RWPE2 (cell line): ENCODE measurements around the gene KAZN.

Source experiments
- ATAC-seq: fragments of 200-7000 bp; cut with Tn5 transposase; 3 replicates; pipeline ENCODE4 v1.9.1; 2021; ENCODE audit warnings: low read depth
- DNase-seq: peaks from one replicate; pipeline ENCODE4 v3.0.0-alpha.2; 2020; ENCODE audit warnings: low spot score
- H3K27ac ChIP-seq: fragments of 450-650 bp; 2 replicates; pipeline ENCODE4 v1.5.1; 2017; ENCODE audit warnings: mild to moderate bottlenecking; ENCODE audit not compliant: poor library complexity, severe bottlenecking
- H3K27me3 ChIP-seq: fragments of 250-450 bp; sonication (Bioruptor Pico); 2 replicates; pipeline ENCODE4 v1.5.1; 2021; ENCODE audit warnings: mild to moderate bottlenecking, moderate library complexity; ENCODE audit not compliant: insufficient read depth, poor library complexity, severe bottlenecking
- H3K36me3 ChIP-seq: fragments of 250-450 bp; sonication (Bioruptor Pico); 2 replicates; pipeline ENCODE4 v1.5.1; 2020; ENCODE audit warnings: low read depth, mild to moderate bottlenecking, moderate library complexity
- H3K4me1 ChIP-seq: fragments of 250-450 bp; sonication (Bioruptor Pico); 2 replicates; pipeline ENCODE4 v1.5.1; 2021; ENCODE audit warnings: mild to moderate bottlenecking, moderate library complexity; ENCODE audit not compliant: insufficient read depth, poor library complexity, severe bottlenecking
- H3K4me3 ChIP-seq: fragments of 250-450 bp; sonication (Bioruptor Pico); 2 replicates; pipeline ENCODE4 v1.5.1; 2021; ENCODE audit warnings: mild to moderate bottlenecking, moderate library complexity; ENCODE audit not compliant: severe bottlenecking
- H3K9me3 ChIP-seq: fragments of 250-450 bp; sonication (Bioruptor Pico); 2 replicates; pipeline ENCODE4 v1.5.1; 2021; ENCODE audit warnings: mild to moderate bottlenecking, moderate library complexity; ENCODE audit not compliant: severe bottlenecking
- TF ChIP-seq, protein P1 (sequence below): fragments of 450-650 bp; IDR thresholded peaks from one replicate; pipeline ENCODE4 v1.5.1; 2017; ENCODE audit warnings: mild to moderate bottlenecking, moderate library complexity; ENCODE audit not compliant: poor library complexity, severe bottlenecking

KAZN gene

DNA sequence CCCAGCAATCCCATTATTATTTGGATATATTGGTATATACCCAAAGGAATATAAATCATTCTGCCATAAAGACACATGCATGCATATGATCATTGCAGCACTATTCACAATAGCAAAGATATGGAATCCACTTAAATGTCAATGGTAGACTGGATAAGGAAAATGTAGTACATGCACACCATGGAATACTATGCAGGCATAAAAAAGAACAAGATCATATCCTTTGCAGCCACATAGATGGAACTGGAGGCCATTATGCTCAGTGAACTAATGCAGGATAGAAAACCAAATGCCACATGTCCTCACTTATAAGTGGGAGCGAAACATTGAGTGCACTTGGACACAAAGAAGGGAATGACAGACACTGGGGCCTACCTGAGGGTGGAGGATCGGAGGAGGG is 24.6 kb downstream of the KAZN start:
- no peak for ATAC-seq
- TF ChIP-seq, protein P1, sequence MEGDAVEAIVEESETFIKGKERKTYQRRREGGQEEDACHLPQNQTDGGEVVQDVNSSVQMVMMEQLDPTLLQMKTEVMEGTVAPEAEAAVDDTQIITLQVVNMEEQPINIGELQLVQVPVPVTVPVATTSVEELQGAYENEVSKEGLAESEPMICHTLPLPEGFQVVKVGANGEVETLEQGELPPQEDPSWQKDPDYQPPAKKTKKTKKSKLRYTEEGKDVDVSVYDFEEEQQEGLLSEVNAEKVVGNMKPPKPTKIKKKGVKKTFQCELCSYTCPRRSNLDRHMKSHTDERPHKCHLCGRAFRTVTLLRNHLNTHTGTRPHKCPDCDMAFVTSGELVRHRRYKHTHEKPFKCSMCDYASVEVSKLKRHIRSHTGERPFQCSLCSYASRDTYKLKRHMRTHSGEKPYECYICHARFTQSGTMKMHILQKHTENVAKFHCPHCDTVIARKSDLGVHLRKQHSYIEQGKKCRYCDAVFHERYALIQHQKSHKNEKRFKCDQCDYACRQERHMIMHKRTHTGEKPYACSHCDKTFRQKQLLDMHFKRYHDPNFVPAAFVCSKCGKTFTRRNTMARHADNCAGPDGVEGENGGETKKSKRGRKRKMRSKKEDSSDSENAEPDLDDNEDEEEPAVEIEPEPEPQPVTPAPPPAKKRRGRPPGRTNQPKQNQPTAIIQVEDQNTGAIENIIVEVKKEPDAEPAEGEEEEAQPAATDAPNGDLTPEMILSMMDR = no peak
- DNase-seq = no peak
- H3K27ac ChIP-seq = no peak overlapping the region
- H3K4me1 ChIP-seq = no peaks in the 10 kb centered on the region
- H3K9me3 ChIP-seq = no peaks in the 10 kb centered on the region
- no peaks in the 10 kb centered on the region for H3K36me3 ChIP-seq
- H3K27me3 ChIP-seq = no peaks in the 10 kb centered on the region
- H3K4me3 ChIP-seq = no peak overlapping the region

DNA sequence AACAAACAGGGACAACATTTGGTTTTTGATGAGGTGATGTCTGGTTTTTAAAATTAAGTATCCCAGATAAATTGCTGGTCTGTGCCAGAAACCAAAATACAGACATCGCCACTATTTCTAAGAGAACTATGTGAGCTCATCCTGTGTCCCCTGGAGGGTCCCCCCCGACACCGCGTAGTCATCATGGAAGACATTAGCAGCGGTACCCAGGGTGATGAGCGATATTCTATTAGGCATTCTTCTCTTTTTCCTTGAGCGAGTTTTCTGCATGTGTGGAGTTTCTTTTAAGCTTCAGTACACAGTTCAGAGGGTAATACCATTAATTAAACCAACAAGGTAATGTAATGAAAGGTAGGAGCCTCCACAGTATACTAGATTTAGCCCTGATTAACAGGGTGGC is 26.5 kb downstream of the KAZN start:
- Histone ChIP-seq H3K4me1 (no peaks in the 10 kb centered on the region), H3K9me3 (no peaks in the 10 kb centered on the region), H3K36me3 (no peaks in the 10 kb centered on the region), H3K27ac (no peak overlapping the region), H3K4me3 (no peak overlapping the region), H3K27me3 (no peaks in the 10 kb centered on the region)
- no peak for ATAC-seq
- no peak for DNase-seq
- TF ChIP-seq, protein P1 = no peak

DNA sequence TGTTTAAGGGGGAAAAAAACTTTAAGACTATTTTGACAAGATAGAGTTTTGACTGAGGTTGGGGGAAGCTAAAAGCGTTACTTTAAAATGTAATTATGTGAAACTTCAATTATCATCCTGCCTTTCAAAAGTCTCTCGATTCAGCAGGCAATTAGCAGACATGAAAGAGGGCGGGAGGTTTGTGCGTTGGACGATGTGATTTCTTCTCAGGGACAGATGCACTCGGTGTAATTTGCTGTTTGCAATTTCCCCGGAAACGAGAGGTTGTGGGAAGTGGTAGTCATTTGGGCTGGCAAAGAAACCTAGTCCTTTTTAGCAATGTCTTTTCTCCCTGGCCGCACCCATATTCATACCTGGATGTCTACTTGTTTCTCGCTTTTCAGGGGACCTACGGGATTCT is 27.1 kb downstream of the KAZN start:
- no peak for DNase-seq
- H3K27me3 ChIP-seq = no peaks in the 10 kb centered on the region
- no peaks in the 10 kb centered on the region for H3K9me3 ChIP-seq
- no peak overlapping the region for H3K27ac ChIP-seq
- no peaks in the 10 kb centered on the region for H3K4me1 ChIP-seq
- H3K4me3 ChIP-seq = no peak overlapping the region
- TF ChIP-seq, protein P1 = no peak
- no peaks in the 10 kb centered on the region for H3K36me3 ChIP-seq
- ATAC-seq = no peak; the same call in 2 of the 3 replicates

GRCh38 chr1:14625996-14626395 is 27.5 kb downstream of the KAZN start:
- TF ChIP-seq, protein P1 = no peak
- ATAC-seq (no peak), DNase-seq (no peak)
- H3K9me3 ChIP-seq = no peaks in the 10 kb centered on the region
- no peaks in the 10 kb centered on the region for H3K27me3 ChIP-seq
- H3K4me1 ChIP-seq = no peaks in the 10 kb centered on the region
- no peak overlapping the region for H3K27ac ChIP-seq
- no peaks in the 10 kb centered on the region for H3K36me3 ChIP-seq
- no peak overlapping the region for H3K4me3 ChIP-seq

GRCh38 chr1:14626869-14627607 is 28.6 kb downstream of the KAZN start:
- Histone ChIP-seq H3K27me3 (no peaks in the 10 kb centered on the region), H3K27ac (no peak overlapping the region), H3K4me1 (no peaks in the 10 kb centered on the region), H3K36me3 (no peaks in the 10 kb centered on the region), H3K4me3 (no peak overlapping the region), H3K9me3 (no peaks in the 10 kb centered on the region)
- TF ChIP-seq, protein P1 = no peak
- peak; percentile 74 for ATAC-seq
- no peak for DNase-seq
